ENCODE measurements around the gene TDRD1. TPM values are rescaled to one million over a fixed set of nuclear protein-coding genes. Genes with fewer than 3 reads are reported as not detected.

TDRD1 gene
- total and polyA plus RNA-seq, 7 donors = under 0.01 to 0.28 (median 0.17) TPM; not detected in 3

- H3K27ac ChIP-seq = no peak overlapping the region
- WGBS, 2 donors = 85 to 86% methylated on average over 8 of the region's 8 CpGs
- no peaks in the 10 kb centered on the region for H3K27me3 ChIP-seq
- no peak for DNase-seq
- H3K9me3 ChIP-seq = no peaks in the 10 kb centered on the region
- intact Hi-C loops (cut with DNase I) = no loop called here
- no peaks in the 10 kb centered on the region for H3K36me3 ChIP-seq
- TF ChIP-seq CTCF (IDR thresholded peaks at IDR 0.05) (no peak), POLR2A (IDR thresholded peaks at IDR 0.05) (no peak), EP300 (IDR thresholded peaks at IDR 0.05) (no peak), POLR2AphosphoS5 (IDR thresholded peaks at IDR 0.05) (no peak)
- H3K4me1 ChIP-seq = peaks cover 0 to 7% (median 2%) of the 10 kb centered on the region in 4 donors
- no peak overlapping the region for H3K4me3 ChIP-seq
These were observed 594 bp downstream of the TDRD1 start for GRCh38 chr10:114179747-114180146.

GRCh38 chr10:114180937-114181336 is 1.8 kb downstream of the TDRD1 start:
- intact Hi-C loops (cut with DNase I) = no loop called here
- 87 to 93% methylated on average over 3 of the region's 3 CpGs for WGBS, 2 donors

GRCh38 chr10:114181971-114182370 is 2.8 kb downstream of the TDRD1 start:
- no peak for DNase-seq
- intact Hi-C loops (cut with DNase I) = no loop called here
- 3 to 19% methylated on average over 5 of the region's 5 CpGs for WGBS, 2 donors
- Histone ChIP-seq H3K27me3 (no peaks in the 10 kb centered on the region), H3K27ac (no peak overlapping the region), H3K36me3 (no peaks in the 10 kb centered on the region), H3K4me1 (no peaks in the 10 kb centered on the region), H3K4me3 (no peak overlapping the region), H3K9me3 (no peaks in the 10 kb centered on the region)
- no peak for TF ChIP-seq POLR2A (IDR thresholded peaks at IDR 0.05)
- TF ChIP-seq EP300 (IDR thresholded peaks at IDR 0.05) = no peak
- TF ChIP-seq POLR2AphosphoS5 (IDR thresholded peaks at IDR 0.05) = no peak
- TF ChIP-seq CTCF (IDR thresholded peaks at IDR 0.05) = no peak

More at GRCh38 chr10:114180937-114181336, 1.8 kb downstream of the TDRD1 start:
- Histone ChIP-seq H3K27me3 (no peaks in the 10 kb centered on the region), H3K4me3 (no peak overlapping the region), H3K9me3 (no peaks in the 10 kb centered on the region), H3K4me1 (no peaks in the 10 kb centered on the region), H3K36me3 (no peaks in the 10 kb centered on the region), H3K27ac (no peak overlapping the region)
- no peak for DNase-seq
- TF ChIP-seq CTCF (IDR thresholded peaks at IDR 0.05) (no peak), EP300 (IDR thresholded peaks at IDR 0.05) (no peak), POLR2AphosphoS5 (IDR thresholded peaks at IDR 0.05) (no peak), POLR2A (IDR thresholded peaks at IDR 0.05) (no peak)

GRCh38 chr10:114183563-114183962 is 4.4 kb downstream of the TDRD1 start:
- Histone ChIP-seq H3K27ac (no peak overlapping the region), H3K4me3 (no peak overlapping the region), H3K36me3 (no peaks in the 10 kb centered on the region), H3K27me3 (no peaks in the 10 kb centered on the region), H3K9me3 (no peaks in the 10 kb centered on the region), H3K4me1 (no peaks in the 10 kb centered on the region)
- DNase-seq = no peak
- intact Hi-C loops (cut with DNase I) = no loop called here
- 92 to 93% methylated on average over 9 of the region's 9 CpGs for WGBS, 2 donors
- no peak for TF ChIP-seq EP300 (IDR thresholded peaks at IDR 0.05)
- TF ChIP-seq POLR2AphosphoS5 (IDR thresholded peaks at IDR 0.05) = no peak
- TF ChIP-seq CTCF (IDR thresholded peaks at IDR 0.05) = no peak
- no peak for TF ChIP-seq POLR2A (IDR thresholded peaks at IDR 0.05)

- Histone ChIP-seq H3K27me3 (no peaks in the 10 kb centered on the region), H3K4me3 (no peak overlapping the region), H3K27ac (no peak overlapping the region), H3K36me3 (no peaks in the 10 kb centered on the region), H3K9me3 (no peaks in the 10 kb centered on the region), H3K4me1 (no peaks in the 10 kb centered on the region)
- intact Hi-C loops (cut with DNase I) = no loop called here
- TF ChIP-seq CTCF (IDR thresholded peaks at IDR 0.05) = no peak
- no peak for TF ChIP-seq EP300 (IDR thresholded peaks at IDR 0.05)
- TF ChIP-seq POLR2AphosphoS5 (IDR thresholded peaks at IDR 0.05) = no peak
- TF ChIP-seq POLR2A (IDR thresholded peaks at IDR 0.05) = no peak
- no peak for DNase-seq
- 90 to 91% methylated on average over 5 of the region's 5 CpGs for WGBS, 2 donors
These were observed 5.1 kb downstream of the TDRD1 start for GRCh38 chr10:114184276-114184675.

Measured in sigmoid colon (tissue), 7 donors.